K562 (cell line): ENCODE measurements around the gene AP2M1. TPM values are rescaled to one million over a fixed set of nuclear protein-coding genes. Genes with fewer than 3 reads are reported as not detected.

Experiments used
- CBFA2T3 ChIP-seq: fragments of 450-650 bp; IDR thresholded peaks from 2 replicates; pipeline ENCODE4 v1.6.1; 2017
- CBX1 ChIP-seq: sonication (generic); IDR thresholded peaks from 2 replicates; pipeline ENCODE4 v1.6.1; 2016; ENCODE audit warnings: antibody characterized with exemption, low read depth, mild to moderate bottlenecking
- CBX2 ChIP-seq: fragments of 200-600 bp; sonication (generic); IDR thresholded peaks from one replicate; pipeline ENCODE4 v1.6.1; 2012; ENCODE audit warnings: mild to moderate bottlenecking, low read length, inconsistent platforms; ENCODE audit not compliant: insufficient read depth, poor library complexity, severe bottlenecking
- ELK3 ChIP-seq: fragments of 450-650 bp; formaldehyde crosslinking; IDR thresholded peaks from 2 replicates; pipeline ENCODE4 v1.4.0; 2020; ENCODE audit warnings: mild to moderate bottlenecking
- MIER1 ChIP-seq: fragments of 450-650 bp; IDR thresholded peaks from 2 replicates; pipeline ENCODE4 v1.6.1; 2016; ENCODE audit warnings: antibody characterized with exemption, mild to moderate bottlenecking, low read depth
- MXD1 ChIP-seq: fragments of 250-450 bp; sonication (Bioruptor Pico); IDR thresholded peaks from 2 replicates; pipeline ENCODE4 v1.8.0; 2021; ENCODE audit warnings: borderline replicate concordance, mild to moderate bottlenecking, moderate library complexity; ENCODE audit not compliant: poor library complexity, severe bottlenecking
- NEUROD1 ChIP-seq: fragments of 150-350 bp; IDR thresholded peaks from 2 replicates; pipeline ENCODE4 v1.6.1; 2014; ENCODE audit warnings: borderline replicate concordance, low read length, low read depth; ENCODE audit not compliant: partially characterized antibody
- NR2C2 ChIP-seq, 2 experiments: fragments of 200-800 bp in 1 of 2; sonication (Bioruptor generic) in 1 of 2; sonication (generic) in 1 of 2; formaldehyde crosslinking in 1 of 2; IDR thresholded peaks; 2 replicates each; pipeline versions ENCODE4 v1.6.1 to v1.8.0; 2016 to 2022; ENCODE audit warnings: mild to moderate bottlenecking in 1 of 2, missing compliant biosample characterization in 1 of 2, missing genetic modification characterization in 1 of 2, missing genetic modification reagents in 1 of 2
- PTRF ChIP-seq: fragments of 450-650 bp; IDR thresholded peaks from 2 replicates; pipeline ENCODE4 v1.6.1; 2016; ENCODE audit warnings: mild to moderate bottlenecking, missing genetic modification characterization, missing compliant biosample characterization
- RFX1 ChIP-seq: fragments of 450-650 bp; IDR thresholded peaks from 2 replicates; pipeline ENCODE4 v1.6.1; 2016; ENCODE audit warnings: mild to moderate bottlenecking, moderate library complexity
- RNF219 ChIP-seq: fragments of 250-450 bp; sonication (Bioruptor Pico); IDR thresholded peaks from 2 replicates; pipeline ENCODE4 v1.5.0; 2022; ENCODE audit warnings: mild to moderate bottlenecking
- TEAD1 ChIP-seq, 2 experiments: fragments of 450-650 bp in 1 of 2; sonication (generic) in 1 of 2; formaldehyde crosslinking; IDR thresholded peaks; 2 replicates each; pipeline versions ENCODE4 v1.4.0 to v1.8.0; 2020 to 2022; ENCODE audit warnings: mild to moderate bottlenecking in 2 of 2, missing genetic modification reagents in 1 of 2
- ZKSCAN1 ChIP-seq: fragments of 150-350 bp; IDR thresholded peaks from 2 replicates; pipeline ENCODE4 v1.6.1; 2016; ENCODE audit warnings: low read depth, low read length
- ZNF124 ChIP-seq: sonication (generic); formaldehyde crosslinking; IDR thresholded peaks from 2 replicates; pipeline ENCODE4 v1.8.1; 2022; ENCODE audit warnings: missing genetic modification reagents
- ZNF174 ChIP-seq: fragments of 250-450 bp; sonication (Bioruptor Pico); IDR thresholded peaks from 2 replicates; pipeline ENCODE4 v1.4.0; 2020; ENCODE audit warnings: mild to moderate bottlenecking
- ZNF644 ChIP-seq: fragments of 200-800 bp; sonication (Bioruptor generic); IDR thresholded peaks from 2 replicates; pipeline ENCODE4 v1.6.1; 2016; ENCODE audit warnings: low read depth, missing genetic modification characterization, missing compliant biosample characterization
- polyA plus RNA-seq, 8 experiments: library from polyadenylated mRNA; depleted of rRNA in 4 of 8; stranded (reverse) in 5 of 8; unstranded in 3 of 8; fragments of >200 nt; fragmentation: Nextera tagmentation in 2 of 8; fragmentation: Illumina TruSeq in 1 of 8; extraction: Ambion mirVana in 2 of 8; extraction: Trizol in 1 of 8; gene quantifications; 2 replicates each; pipeline versions ENCODE4 v1.2.1 to v1.2.3, GENCODE V29; 2011 to 2014; ENCODE audit warnings: inconsistent platforms in 1 of 8, missing spikeins in 1 of 8
- total RNA-seq, 7 experiments: library from RNA; depleted of rRNA in 6 of 7; stranded (reverse); fragments of >200 nt in 6 of 7; fragmentation: Illumina TruSeq in 2 of 7; extraction: Trizol in 2 of 7; gene quantifications; 2 replicates each; pipeline versions ENCODE4 v1.2.1 to v1.2.3, GENCODE V29; 2011 to 2021; ENCODE audit warnings: low replicate concordance in 1 of 7

AP2M1 gene
- total and polyA plus RNA-seq, 9 of the 15 experiments (the other 6 are each of a cell fraction or from before 2014, with no cell fraction given) = 118 to 505 (median 296) TPM

GRCh38 chr3:184133840-184134745, 40.6 kb upstream of the AP2M1 start (continued):
- TF ChIP-seq CBX2 = no peak
- no peak for TF ChIP-seq ELK3 (CRISPR knock-in tag)
- peak; percentile 45 for TF ChIP-seq MXD1
- TF ChIP-seq ZKSCAN1 = no peak
- TF ChIP-seq MIER1 = peak; percentile 40; the same call in 1 of the 2 replicates
- no peak for TF ChIP-seq RFX1
- no peak for TF ChIP-seq PTRF (tag)
- no peak for TF ChIP-seq RNF219 (CRISPR knock-in tag)
- TF ChIP-seq ZNF644 = no peak
- no peak for TF ChIP-seq CBFA2T3
- TF ChIP-seq CBX1 = no peak
- no peak for TF ChIP-seq NR2C2 (CRISPR knock-in tag; IDR thresholded peaks at IDR 0.05)
- TF ChIP-seq NR2C2 (tag; IDR thresholded peaks at IDR 0.05) = peak; percentile 62
- no peak for TF ChIP-seq ZNF174 (CRISPR knock-in tag)
- TF ChIP-seq TEAD1 (CRISPR knock-in tag; IDR thresholded peaks at IDR 0.05) = peak in 1 of 2 experiments; percentile 75; a peak in 1 of 4 replicates
- no peak for TF ChIP-seq ZNF124
- TF ChIP-seq NEUROD1 = no peak
